HG03457 (cell line): Measurements from ENCODE around the gene NDUFB6.
A peak's percentile ranks its signal among the peaks of the same experiment; 100 is the strongest.
"Not testable (repeated sequence)": the region's sequence is repeated elsewhere in the genome, so short reads cannot be mapped to it uniquely, and the experiment has no call there.

Experiments used
- ATAC-seq: cut with Tn5 transposase; IDR thresholded peaks from one replicate; pipeline ENCODE4 v1.9.1; 2021; ENCODE audit warnings: moderate number of reproducible peaks; ENCODE audit not compliant: unreplicated experiment

NDUFB6 gene

GRCh38 chr9:32571969-32572899 is 725 bp downstream of the NDUFB6 start:
- peak; percentile 86 for ATAC-seq

- no peak for ATAC-seq
These were observed 2.7 kb downstream of the NDUFB6 start for GRCh38 chr9:32570262-32570661.

- no peak for ATAC-seq
These were observed 6.2 kb downstream of the NDUFB6 start for GRCh38 chr9:32566770-32567169.

DNA sequence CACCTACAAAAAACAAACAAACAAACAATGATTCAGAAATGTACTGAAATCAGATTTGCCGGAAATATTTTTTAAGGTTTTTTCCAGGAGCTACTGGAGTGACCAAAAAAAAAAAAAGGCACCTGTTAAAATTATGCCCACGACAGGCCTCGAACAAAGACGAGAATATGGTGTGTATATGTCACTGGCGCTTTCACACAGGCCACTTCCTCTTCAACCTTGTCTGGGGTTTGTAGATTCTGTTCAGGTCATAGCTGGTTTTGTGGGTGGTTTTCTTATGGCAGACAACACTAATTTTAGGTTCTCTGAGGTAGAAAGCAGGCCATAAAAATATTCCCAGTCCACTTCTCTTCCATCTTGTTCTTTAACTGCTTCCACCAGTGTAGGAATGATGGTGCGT is 7.0 kb downstream of the NDUFB6 start:
- ATAC-seq = no peak

- ATAC-seq = no peak
These were observed 14.5 kb downstream of the NDUFB6 start for GRCh38 chr9:32558408-32558934.

- ATAC-seq = no peak
These were observed 18.4 kb downstream of the NDUFB6 start for GRCh38 chr9:32554591-32554990.

DNA sequence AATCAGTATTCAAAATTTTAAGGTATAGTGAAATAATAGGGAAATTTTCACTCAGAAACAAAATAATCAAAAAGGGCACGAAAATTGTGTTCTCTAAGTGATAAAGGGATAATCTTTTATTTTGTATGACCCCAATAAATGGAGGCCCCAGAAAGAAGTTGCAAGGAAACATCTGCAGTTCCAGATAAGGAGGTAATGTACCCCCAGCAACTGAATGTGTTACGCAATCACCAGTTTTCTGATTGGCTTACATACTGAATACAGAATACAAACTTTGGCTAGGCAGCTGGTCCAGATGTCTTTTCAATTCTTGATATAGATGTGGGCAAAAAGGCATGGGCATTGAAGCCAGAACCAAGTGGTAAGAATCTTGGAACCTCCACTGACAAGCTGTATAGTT is 18.9 kb downstream of the NDUFB6 start:
- no peak for ATAC-seq

DNA sequence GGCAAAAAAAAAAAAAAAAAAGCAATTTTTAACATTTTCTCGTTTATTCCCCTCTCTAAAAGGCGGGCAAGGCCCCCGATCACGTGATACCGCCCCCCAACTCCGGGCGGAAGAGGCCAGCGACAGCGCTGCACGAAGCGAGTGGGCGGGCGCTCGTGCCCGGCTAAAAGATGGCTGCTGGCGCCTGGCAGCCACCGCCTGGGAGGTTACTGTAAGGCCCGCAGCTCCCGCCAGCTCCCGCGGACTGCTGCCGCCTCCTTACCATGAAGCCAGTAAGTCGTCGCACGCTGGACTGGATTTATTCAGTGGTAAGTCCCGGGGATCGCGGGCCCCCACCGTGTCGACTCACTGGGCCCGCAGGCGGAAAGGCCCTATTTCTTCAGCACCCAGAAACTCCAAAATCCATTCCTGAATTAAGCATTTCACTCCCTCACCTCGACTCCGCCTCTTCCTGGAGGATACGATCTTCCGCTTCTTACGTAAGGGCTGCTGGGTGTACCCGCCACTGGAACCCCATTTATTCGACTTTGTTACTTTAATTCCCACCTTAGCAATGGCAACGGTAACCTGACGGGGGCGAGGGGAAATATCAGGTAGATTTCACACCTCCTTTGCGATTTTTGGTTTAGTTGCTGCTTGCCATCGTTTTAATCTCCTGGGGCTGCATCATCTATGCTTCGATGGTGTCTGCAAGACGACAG is 20.6 kb downstream of the NDUFB6 start, which contains the start of the genes SMIM27 and TOPORS:
Gene SMIM27 (plus strand): TSS at position 156 of the 701 bp plus-strand sequence. CDS start 108 bp downstream, at position 264.
Gene TOPORS (minus strand): TSS at position 415 of the 701 bp plus-strand sequence. CDS start 150 bp downstream, at position 265.
- peak; percentile 69 for ATAC-seq

DNA sequence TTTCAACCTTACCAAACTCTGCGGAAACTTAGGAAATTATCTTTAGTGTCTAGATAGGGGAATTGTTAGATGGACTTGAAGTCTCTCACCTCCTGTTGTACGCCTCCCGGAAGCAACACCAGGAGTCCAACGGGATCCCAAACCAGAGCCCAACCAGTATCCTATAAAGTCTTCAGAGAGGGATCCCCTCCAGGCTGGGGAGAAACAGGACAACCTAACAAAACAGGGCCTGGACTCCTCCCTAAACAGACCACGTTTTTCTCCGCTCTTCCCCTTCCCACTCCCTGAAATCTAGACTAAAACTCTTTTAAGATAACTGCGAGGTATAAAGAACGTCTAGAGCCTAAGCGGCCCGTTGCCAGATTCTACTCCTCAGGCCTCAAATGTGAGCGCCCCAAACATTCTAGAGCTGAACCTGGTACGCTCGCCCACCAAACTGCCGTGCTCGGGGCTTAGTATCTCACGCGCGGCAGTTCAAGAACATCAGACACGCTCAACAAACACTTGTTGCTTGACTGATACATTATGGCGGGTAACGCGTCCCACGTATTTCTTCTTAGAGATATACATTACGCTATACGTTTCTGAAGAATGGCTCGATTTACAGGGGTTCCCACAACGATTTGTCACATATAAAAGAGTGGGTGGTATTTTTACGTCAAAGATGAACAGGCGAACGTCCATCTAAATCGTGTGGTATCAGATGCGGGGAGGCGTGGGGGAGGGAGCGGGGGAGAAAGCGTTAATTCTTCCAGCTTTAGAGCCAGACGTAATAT is 21.5 kb downstream of the NDUFB6 start:
- ATAC-seq = peak; percentile 1

GRCh38 chr9:32550562-32551275 is 22.2 kb downstream of the NDUFB6 start:
- peak; percentile 50 for ATAC-seq

GRCh38 chr9:32550150-32550561 is 22.8 kb downstream of the NDUFB6 start:
- ATAC-seq = no peak

- ATAC-seq = not testable (repeated sequence)
These were observed 24.7 kb downstream of the NDUFB6 start for GRCh38 chr9:32548213-32548612.

GRCh38 chr9:32545884-32546283 is 27.1 kb downstream of the NDUFB6 start:
- ATAC-seq = no peak

DNA sequence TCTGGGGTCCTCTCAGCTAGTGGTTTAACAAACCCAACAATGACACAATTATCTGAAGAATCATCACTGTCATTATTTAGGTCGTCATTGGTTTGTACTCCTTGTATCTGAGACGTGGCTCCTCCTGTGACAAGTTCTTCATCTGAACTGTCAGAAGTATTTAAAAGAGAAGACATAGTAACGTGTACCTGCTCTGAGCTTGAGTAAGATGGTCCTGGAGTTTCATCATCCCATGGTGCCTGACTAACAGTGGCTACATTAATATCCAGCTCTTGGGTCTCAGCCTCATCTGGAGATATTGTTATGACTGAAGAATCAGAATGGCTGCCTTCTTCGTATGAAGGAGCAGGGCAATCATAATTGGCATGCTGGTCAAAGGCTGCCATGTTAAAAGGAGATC is 29.9 kb downstream of the NDUFB6 start:
- no peak for ATAC-seq

DNA sequence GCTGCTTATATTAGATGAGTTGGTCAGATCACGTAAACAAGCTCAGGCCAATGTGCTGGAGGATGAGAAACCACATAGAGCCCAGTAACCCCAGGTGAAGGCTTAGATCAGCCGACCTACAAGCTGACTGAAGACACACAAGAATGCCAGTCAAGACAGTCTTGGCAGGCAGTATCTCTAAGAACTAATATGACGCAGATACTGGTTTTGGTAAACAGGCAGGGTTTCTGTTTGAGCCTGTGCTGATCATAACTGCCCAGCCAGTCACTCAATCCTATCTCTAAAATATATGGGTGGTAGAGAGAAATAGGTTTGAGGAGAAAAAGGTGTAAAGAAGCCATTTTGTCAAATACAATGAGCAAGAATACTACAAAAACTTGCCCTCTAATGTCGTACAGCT is 39.1 kb downstream of the NDUFB6 start:
- ATAC-seq = no peak

DNA sequence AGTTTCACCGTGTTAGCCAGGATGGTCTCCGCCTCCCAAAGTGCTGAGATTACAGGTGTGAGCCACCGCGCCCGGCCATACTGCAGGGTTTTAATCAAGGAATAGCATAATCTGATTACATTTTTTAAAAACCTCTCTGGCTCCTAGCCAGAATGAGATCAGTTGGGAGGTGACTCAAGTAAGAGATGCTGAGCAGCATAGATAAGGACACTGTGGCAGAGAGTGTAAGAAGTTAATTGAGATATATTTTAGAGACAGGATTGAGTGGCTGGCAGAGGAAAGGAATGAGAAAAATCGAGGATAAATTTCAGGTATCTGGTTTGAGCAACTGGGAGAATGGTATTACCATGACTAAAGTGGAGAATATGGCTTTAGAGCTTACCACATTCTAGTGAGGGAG is 39.6 kb downstream of the NDUFB6 start:
- no peak for ATAC-seq

DNA sequence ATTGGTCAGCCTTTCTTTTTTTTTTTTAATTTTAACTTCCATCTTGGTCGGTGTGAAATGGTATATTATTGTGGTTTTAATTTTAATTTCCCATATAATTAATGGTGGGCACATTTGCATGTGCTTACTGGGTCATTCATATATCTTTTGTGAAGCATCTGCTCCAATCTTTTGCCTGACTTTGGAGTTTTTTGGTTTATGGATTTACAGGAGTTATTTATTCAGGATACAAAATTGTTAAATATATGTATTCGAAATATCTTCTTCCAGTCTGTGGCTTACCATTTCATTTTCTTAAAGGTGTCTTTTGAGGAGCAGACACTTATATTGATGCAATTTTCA is 46.3 kb downstream of the NDUFB6 start:
- no peak for ATAC-seq

- peak; percentile 60 for ATAC-seq
These were observed 46.8 kb downstream of the NDUFB6 start, which contains the start of gene RIGI for GRCh38 chr9:32526041-32526706. TSS of gene RIGI (minus strand) at chr9:32526196. CDS start at chr9:32526166, 30 bp downstream.

DNA sequence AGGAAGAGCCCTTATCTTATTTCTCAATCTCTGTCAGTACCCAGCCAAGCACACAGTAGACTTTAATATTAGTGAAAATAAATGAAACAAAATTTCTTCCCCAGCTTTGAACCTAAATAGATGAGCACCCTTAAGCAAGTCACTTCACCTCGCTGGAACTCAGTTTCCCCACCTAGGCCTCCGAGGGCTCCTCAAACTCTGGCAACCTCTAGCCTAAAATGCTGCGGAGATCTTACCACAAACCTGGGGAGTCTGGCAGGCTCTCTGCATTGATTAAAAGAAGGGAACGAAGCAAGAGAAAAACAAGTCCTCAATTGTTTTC is 47.3 kb downstream of the NDUFB6 start:
- peak; percentile 8 for ATAC-seq
